Globus pallidus (tissue), 1 donor: ENCODE data around the gene PTMS.
"Not testable (repeated sequence)": the region's sequence is repeated elsewhere in the genome, so short reads cannot be mapped to it uniquely, and the experiment has no call there.

Source experiments
- DNase-seq: peaks from one replicate; pipeline ENCODE4 v3.0.0-alpha.2; 2015; ENCODE audit warnings: low spot score

The PTMS gene

DNA sequence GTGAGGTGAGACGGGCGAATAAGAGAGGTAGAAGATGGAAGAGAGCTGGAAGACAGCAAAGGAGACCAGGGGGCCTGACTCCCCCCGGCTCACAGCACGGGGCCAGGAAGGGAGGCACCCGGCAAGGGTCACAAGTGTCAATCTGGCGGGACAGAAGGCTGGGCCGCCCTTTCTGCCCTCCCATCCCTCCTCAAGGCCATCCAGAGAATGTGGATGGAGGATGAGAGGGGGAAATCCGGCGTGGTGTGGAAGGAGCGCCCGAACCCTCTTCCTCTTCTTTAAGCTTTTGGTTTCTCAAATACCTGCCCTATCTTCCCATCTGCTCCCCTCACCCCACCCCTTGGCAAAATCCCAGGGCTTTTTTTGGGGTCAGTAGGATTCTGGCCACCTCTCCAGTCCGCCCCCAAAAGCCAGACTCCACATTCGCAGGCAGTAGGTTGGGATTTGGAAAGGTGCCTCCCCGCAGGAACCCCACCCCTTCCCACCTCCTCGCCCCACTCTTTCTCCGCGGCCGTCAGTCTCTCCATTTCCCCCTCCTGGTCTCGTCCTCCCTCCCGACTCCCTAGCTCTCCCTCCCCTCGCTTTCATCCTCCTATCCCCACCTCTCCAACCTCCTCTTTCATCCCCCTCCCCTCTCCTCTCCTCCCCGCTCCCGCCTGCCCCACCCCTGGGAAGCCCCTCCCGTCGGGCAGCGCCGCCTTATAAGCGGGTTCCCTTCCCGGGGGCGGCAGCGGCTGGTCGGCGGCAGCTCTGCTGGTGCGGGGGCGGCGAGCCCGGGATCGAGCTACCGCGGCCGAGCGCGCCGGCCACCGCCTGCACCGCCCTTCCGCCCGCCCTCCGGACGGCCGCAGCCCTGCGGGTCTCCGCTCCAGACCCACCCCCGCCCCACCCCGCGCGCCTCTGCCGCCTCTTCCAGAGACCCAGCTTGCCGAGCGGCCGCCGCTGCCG is at the start of gene PTMS:
Gene PTMS, plus strand, starts transcription at position 730 of the 948 bp plus-strand sequence. CDS start 343 bp downstream, outside the sequence.
- no peak for DNase-seq

DNA sequence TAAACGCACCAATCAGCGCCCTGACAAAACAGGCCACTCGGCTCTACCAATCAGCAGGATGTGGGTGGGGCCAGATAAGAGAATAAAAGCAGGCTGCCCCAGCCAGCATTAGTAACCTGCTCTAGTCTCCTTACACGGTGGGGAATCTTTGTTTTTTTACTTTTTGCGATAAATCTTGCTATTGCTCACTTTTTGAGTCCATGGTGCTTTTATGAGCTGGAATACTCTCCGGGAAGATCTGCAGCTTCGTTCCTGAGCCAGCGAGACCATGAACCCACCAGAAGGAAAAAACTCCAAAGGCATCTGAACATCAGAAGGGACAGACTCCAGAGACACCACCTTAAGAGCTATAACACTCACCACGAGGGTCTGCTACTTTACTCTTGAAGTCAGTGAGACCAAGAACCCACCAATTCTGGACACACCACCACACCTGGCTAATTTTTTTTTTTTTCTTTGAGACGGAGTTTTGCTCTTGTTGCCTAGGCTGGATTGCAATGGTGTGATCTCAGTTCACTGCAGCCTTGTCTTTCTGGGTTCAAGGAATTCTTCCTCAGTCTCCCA is 49.2 kb upstream of the PTMS start:
- no peak for DNase-seq

DNA sequence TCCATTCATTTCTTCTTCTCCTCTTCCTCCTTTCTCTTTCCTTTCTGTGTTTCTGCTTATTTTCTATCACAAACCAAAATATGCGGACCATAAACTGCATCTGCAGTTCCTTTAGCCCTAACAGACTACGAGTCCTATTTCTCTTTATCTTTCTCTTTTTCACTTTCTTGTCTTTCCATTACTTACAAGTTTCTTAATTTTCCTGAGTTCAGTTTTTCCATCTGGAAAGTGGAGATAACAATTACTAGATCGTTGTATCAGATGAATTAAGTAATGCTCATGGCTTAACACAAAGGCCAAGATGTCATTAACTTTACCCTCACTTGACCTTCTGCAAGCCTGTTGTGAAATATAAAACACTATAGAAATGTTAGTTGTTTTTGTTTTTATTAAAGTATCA is 43.3 kb upstream of the PTMS start:
- DNase-seq, result no peak

- peak; percentile 99 for DNase-seq
These were observed 42.4 kb upstream of the PTMS start, which contains the start of gene COPS7A for GRCh38 chr12:6723607-6724408. Gene COPS7A (plus strand): TSS chr12:6724046. CDS start chr12:6724657, 611 bp downstream.

GRCh38 chr12:6724409-6724797 is 41.8 kb upstream of the PTMS start:
- no peak for DNase-seq

DNA sequence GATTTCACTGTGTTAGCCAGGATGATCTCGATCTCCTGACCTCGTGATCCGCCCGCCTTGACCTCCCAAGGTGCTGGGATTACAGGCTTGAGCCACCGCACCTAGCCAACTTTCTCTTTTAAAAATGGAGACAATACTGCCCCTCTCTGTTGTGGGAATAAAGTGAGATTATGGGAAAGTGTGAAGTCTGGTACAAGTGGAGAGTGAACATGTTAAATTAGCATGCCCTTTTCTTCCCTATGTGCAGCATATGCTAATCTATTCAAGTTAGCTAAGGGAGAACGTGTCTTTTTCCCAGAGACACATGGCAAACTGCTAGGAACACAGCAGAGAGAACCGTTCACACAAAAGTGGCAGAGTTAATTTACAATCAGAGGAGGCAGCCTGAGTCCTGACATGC is 40.8 kb upstream of the PTMS start:
- no peak for DNase-seq

- no peak for DNase-seq
These were observed 37.0 kb upstream of the PTMS start for GRCh38 chr12:6729186-6729585.

GRCh38 chr12:6730169-6730568 is 36.0 kb upstream of the PTMS start:
- DNase-seq, result no peak

- DNase-seq, result no peak
These were observed 31.4 kb upstream of the PTMS start for GRCh38 chr12:6734506-6735387.

- DNase-seq, result peak; percentile 47
These were observed 30.5 kb upstream of the PTMS start for GRCh38 chr12:6735448-6736191.

GRCh38 chr12:6736754-6737153 is 29.4 kb upstream of the PTMS start:
- no peak for DNase-seq

DNA sequence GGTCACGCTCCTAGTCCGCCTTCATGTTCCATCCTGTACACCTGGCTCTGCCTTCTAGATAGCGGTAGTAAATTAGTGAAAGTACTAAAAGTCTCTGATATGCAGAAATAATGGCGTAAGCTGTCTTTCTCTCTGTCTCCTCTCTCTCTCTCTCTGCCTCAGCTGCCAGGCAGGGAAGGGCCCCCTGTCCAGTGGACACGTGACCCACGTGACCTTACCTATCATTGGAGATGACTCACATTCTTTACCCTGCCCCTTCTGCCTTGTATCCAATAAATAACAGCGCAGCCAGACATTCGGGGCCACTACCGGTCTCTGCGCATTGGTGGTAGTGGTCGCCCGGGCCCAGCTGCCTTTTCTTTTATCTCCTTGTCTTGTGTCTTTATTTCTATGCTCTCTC is 24.1 kb upstream of the PTMS start:
- not testable (repeated sequence) for DNase-seq

DNA sequence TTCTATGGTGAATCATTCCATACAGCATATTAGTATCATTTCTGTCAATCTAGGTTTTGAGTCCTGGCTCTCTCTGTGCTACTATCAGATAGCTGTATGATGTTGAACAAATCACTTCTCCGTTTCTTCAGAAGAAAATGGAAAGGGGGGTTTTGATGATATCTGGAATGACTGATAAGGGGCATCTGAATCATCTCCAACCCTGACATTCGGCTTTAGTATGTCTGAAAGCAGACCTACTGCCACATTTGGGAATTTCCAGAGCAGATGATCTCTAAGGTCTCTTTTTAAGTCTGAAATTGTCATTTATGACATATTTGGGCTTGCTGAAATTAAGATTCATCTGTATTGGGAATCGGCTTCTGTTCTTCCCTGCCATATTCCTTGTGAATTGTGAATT is 23.3 kb upstream of the PTMS start:
- DNase-seq, result no peak

GRCh38 chr12:6743300-6743699 is 22.9 kb upstream of the PTMS start:
- not testable (repeated sequence) for DNase-seq

DNA sequence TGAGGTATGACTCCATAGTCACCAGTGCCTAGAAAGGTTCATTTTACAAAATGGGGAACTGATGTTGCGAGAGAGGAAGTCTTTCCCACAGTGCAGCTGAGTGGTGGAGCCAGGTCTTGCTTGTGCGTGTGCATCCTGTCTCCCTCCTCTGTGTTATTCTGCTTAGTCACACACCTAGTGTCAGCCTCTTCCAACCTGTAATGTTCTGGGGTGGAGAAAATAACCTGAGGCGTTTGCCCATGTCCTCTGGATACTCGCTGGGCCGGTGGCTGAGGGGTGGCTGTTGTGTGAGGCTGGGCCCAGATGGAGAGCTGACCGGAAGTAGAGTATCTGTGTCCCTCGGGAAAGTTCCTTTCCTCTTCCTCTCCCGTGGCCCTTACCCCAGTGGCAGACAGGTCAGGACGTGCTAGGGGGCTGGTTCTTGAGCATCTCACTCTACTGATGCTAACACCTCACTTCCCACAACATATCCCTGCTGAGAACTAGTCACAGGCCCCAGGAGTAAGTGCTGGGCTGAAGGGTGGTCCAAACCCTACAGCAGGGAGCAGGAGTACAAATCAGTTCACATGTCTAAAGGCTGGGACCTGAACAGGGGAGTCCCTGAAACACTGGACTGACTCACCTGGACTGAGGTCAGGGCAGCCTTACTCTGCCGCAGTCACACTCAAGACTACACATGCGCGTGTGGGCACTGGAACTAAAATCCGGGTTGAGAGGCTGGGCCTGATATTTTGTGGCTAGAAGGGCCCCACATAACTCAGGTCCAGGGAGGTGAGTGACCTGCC is 20.2 kb upstream of the PTMS start:
- no peak for DNase-seq

DNA sequence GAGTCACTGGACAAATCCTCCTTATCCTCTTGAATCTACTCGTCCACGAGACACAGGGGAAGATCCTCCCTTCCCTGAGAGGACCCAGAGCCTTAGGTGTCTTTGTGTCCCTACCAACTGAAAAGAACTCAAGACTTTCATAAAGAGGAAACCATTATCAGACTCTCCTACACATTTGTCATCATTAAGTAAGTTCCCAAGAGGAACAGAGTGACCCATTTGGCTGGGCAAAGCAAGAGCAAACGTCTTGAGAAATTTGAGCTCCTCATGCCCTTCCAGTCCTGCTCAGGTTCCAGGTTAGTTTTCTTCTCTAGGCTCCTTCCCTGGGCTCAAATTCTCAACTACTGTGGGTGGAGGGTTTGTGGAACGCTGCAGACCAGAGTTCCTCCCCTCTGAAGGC is 18.9 kb upstream of the PTMS start:
- no peak for DNase-seq

DNA sequence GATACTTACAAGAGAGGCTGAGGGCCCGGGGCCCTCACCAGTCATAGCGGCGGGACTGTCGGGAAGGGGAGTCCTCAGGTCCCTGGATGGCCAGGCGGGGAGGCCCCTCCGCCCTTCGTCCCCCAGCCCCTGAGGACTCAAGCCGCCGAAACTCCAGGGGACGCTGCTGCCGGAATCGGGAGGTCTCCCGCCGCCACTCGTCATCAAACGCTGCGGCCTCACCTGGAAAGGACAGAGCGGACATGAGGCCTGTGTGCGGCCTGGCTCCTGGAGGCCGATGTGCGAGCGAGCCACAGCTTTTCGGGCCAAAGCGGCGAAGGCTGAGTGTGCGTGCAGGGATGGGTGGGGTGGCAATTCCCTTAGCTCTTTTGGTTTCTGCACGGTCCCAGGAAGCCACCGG is 17.4 kb upstream of the PTMS start:
- DNase-seq, result no peak

- DNase-seq, result no peak
These were observed 15.7 kb upstream of the PTMS start for GRCh38 chr12:6750506-6750905.

DNA sequence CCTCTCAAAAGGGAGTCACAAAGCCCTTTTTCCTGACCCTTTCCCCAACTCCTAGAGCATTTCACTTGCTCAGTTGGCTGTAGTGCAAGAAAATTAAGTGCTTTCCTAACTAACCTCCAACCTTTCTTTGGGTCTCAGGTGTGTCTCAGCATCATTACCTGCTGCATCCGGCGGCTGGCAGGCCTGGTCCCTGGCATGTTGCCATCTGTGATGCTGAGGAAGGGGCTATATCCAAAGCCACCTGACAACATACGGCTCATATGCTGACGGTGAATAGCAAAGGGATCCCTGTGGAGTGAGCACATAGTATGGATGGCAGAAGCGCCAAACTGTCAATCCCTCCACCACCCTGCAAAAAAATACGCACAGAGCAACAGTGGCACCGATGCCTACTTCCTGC is 14.4 kb upstream of the PTMS start:
- no peak for DNase-seq
